GM18873 (cell line): ENCODE results near the gene TMSB10.
"Not testable (repeated sequence)": the region's sequence is repeated elsewhere in the genome, so short reads cannot be mapped to it uniquely, and the experiment has no call there.

Experiments used
- ATAC-seq: cut with Tn5 transposase; IDR thresholded peaks from one replicate; pipeline ENCODE4 v1.9.1; 2021; ENCODE audit warnings: mild to moderate bottlenecking, moderate library complexity, moderate number of reproducible peaks; ENCODE audit not compliant: unreplicated experiment, low FRiP score

The TMSB10 gene

GRCh38 chr2:84900971-84901370 lies 4.5 kb upstream of the TMSB10 start:
- ATAC-seq, result no peak

- no peak for ATAC-seq
Measured at GRCh38 chr2:84901593-84902120, 3.8 kb upstream of the TMSB10 start.

DNA sequence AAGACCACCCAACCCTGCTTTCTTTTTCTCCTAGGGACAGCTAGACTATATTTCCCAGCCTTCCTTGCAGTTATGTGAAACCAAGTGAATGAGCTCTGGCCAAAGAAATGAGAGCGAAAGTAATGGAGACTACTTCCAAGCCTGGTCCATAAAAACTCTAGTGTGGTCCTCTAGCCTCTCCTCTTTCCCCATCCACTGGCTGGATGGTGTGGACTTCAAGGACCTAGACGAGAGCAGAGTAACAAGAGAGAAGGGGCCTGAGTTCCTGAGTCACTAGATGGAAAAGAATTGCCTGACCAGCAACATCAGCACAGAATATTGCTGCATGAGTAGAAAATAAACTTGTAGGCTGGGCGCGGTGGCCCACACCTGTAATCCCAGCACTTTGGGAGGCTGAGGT lies 2.9 kb upstream of the TMSB10 start:
- ATAC-seq, result no peak

GRCh38 chr2:84904151-84904550 lies 1.3 kb upstream of the TMSB10 start:
- no peak for ATAC-seq

DNA sequence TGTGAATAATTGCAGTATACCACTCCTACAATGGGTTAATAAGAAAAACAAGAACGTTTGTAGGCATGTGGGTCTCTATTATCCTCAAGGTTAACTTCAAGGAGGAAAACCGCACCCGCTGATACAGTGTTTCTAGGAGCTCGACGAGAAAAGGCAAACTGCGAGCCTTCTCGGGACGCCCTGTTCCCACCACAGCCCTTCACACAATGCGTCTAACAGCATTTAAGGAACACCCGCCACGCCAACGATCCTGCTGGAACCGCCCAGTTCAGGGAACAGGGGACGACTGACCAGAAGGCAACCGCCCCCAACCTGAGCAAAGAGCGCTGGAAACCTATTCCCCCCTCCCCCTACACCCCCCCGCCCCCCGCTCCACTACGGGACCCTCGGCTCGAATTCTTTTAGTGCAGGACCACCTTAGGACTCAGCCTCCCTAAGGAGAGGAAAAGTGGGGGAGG lies 710 bp upstream of the TMSB10 start:
- ATAC-seq, result no peak

DNA sequence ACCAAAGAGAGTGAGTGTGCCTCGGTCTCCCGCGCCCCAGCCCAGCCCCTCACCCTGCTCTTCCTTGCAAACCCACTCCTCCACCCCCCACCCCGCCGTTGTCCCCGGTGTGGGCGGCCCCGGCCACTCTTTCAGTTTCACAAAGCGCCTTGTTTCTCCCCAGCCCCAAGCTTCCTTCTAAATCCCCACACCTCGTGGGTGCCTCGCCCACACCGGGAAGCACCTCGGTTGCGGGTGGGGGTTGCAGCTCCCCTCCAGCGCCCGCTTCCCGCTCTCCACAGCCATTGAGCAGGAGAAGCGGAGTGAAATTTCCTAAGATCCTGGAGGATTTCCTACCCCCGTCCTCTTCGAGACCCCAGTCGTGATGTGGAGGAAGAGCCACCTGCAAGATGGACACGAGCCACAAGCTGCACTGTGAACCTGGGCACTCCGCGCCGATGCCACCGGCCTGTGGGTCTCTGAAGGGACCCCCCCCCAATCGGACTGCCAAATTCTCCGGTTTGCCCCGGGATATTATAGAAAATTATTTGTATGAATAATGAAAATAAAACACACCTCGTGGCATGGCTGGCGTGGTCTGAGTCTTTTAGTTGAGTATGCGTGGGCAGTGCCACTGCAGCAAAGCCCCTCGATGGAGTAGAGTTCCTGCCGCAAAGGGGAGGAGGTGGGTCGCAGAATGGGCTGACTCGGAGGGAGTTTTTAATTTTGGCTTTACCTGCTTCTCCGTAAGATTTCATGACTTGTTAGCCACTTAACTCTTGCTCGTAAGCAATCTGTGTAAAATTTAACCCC lies 848 bp downstream of the TMSB10 start:
- peak; percentile 13 for ATAC-seq

- peak; percentile 29 for ATAC-seq
Measured at GRCh38 chr2:84906900-84907714, 1.7 kb downstream of the TMSB10 start.

DNA sequence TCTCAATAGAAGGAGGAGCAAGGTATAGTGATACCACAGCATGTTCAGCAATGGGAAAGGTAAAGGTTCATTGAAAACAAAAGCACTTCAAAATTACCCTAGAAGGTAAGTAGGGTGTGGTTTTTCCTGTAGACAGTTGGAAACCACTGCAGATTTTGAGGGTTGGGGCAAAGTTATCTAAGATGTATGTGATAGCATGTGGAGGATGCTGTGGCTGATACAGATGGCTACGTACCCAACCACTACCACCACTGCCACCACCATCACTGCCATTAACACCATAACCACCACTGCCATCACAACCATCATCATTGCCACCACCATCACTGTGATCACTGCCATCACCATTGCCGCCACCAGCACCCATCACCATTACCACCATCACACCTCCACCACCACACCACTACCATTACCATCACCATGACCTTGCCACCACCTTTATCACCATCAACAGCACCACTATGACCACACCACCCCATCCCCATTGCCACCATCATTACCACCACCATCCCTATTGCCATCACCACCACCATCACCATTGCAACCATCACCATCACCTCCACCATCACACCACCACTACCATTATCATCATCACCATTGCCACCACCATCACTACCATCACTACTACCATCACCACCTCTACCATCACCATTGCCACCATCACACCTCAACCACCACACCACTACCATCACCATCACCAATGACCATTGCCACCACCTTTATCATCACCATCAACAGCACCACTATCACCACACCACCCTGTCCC lies 3.7 kb downstream of the TMSB10 start:
- no peak for ATAC-seq

DNA sequence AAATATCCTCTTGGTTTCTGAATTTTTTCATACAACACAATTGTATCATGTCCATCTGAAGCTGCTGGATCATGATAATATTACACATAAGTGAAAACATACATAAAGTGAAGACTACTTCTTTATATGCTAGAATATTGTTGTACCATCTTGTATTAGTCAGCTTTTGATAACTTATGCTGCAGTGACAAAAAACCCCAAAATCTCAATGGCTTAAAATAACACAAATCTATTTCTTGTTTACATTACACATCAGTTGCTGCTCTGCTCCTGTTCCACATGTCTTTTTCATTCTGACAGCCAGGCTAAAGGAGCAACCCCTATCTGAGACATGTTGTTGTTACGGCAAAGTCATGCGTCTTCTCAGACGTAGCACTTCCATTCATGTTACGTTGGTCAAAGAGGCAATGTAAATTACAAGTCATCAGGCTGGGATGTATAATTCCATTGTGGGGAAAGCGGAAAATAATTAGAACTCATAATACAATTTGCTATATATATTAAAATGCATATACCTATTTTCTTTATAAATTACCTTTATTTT lies 5.8 kb downstream of the TMSB10 start:
- no peak for ATAC-seq

GRCh38 chr2:84912984-84913383 lies 7.5 kb downstream of the TMSB10 start:
- ATAC-seq, result no peak

DNA sequence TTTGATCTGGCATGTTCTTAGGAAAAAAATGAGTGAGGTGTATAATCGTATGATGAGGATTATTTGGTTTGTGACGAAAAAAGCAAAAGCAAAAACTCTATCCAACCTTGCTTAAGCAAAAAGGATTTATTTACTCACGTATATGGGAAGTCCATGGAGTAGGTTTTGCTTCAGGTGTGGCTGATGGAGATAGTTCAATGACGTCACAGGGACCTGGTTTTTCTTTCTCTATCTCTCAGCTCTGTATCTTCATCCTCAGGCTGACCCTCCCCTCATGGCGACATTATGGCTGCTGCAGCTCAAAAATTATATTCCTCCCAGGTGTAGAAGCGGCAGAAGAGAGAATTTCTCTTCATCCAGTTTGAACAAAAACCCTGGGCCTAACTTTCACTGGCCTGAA lies 8.9 kb downstream of the TMSB10 start:
- no peak for ATAC-seq

- not testable (repeated sequence) for ATAC-seq
Measured at GRCh38 chr2:84915675-84916074, 10.2 kb downstream of the TMSB10 start.

- ATAC-seq, result not testable (repeated sequence)
Measured at GRCh38 chr2:84917821-84918220, 12.4 kb downstream of the TMSB10 start.

DNA sequence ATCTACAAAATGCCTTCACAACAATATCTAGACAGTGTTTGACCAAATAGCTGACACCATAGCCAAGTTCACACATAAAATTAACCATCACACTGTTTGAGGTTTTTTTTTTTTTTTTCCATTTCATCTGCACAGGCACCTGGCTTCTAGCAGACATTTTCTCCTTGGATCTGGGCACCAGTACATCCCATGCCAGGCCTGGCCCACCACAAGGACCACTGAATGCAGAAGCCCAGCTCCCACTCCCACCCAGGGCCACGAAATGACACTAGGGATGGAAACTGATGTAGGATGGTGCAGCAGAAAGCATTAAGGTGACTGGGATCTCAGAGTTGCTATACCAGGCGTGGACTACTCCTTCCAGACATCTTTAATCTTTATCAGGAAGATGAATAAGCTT lies 13.0 kb downstream of the TMSB10 start:
- ATAC-seq, result no peak

- ATAC-seq, result peak; percentile 45
Measured at GRCh38 chr2:84919885-84920580, 14.6 kb downstream of the TMSB10 start.

- no peak for ATAC-seq
Measured at GRCh38 chr2:84923009-84923408, 17.6 kb downstream of the TMSB10 start.

DNA sequence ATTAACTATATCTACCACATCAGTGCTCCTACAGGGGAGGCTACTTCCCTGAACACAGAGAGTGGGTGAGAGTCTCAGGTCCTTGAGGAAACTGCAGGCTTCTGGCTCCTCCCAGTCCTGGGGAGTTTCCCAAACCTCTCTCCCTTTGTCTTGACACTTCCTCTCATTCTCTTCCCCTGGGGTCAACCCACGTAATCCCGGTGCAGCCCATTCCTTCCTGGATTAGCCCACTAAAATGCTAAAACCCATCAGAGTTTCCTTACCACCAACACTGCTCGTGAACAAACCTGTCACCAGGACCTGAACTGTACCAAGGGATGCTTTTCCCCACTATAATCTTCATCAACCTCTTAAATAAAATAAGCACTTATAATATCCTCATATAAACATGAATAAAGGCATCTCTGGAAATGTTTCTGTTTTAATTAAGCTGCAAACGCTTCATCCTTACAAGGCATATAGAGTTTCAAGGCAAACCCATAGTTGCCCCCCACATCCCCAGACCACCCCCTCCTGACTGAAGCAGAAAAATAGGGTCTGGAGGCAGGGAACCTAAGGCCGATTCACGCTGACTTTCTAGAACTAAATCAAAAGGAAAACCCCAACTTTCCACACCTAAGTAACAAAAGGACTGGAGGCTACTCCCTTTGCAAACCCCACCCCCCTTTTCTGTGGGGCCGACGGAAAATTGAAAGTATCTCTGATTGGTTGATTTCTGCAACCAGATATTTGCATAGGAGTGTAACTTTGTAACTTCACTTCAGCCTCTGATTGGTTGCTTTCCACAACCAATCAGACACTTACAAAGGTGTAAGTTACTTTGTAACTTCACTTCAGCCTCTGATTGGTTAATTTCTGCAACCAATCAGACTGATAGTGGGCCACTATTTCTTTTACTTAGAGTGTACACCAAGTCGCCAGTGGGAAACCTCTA lies 19.0 kb downstream of the TMSB10 start:
- ATAC-seq, result peak; percentile 23

DNA sequence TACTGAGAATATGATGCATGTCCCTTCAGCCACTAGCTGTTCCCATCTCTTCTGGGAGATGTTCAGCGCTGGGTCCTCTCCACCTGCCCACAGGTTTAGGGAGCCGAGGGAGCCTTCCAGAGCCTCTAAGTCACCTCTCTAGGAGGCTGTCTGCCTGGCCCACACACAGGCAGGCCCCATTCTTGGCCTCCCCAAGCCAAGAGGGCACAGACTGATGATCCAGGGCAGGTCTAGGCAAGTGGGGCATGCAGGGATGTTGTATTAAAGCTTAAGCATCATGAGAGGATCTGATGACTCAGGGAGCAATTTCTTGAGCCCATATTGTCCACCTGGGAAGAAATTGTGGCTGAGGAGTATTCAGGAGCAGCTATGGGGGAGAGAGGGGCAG lies 19.9 kb downstream of the TMSB10 start:
- ATAC-seq, result no peak
